Pulmonary artery endothelial cell (primary cell): ENCODE results near the gene DCC. TPM values are rescaled to one million over a fixed set of nuclear protein-coding genes. Genes with fewer than 3 reads are reported as not detected.
"Not testable (repeated sequence)": the region's sequence is repeated elsewhere in the genome, so short reads cannot be mapped to it uniquely, and the experiment has no call there.

Experiments used
- DNase-seq: peaks from one replicate; pipeline ENCODE4 v3.0.0-alpha.2; 2011; ENCODE audit warnings: low read depth, low spot score
- total RNA-seq: library from RNA; depleted of rRNA; stranded (reverse); fragments of >200 nt; gene quantifications from 2 replicates; pipeline ENCODE4 v1.2.3, GENCODE V29; 2014

The DCC gene
- total RNA-seq, 1 donor from 2014 or later = not detected

DNA sequence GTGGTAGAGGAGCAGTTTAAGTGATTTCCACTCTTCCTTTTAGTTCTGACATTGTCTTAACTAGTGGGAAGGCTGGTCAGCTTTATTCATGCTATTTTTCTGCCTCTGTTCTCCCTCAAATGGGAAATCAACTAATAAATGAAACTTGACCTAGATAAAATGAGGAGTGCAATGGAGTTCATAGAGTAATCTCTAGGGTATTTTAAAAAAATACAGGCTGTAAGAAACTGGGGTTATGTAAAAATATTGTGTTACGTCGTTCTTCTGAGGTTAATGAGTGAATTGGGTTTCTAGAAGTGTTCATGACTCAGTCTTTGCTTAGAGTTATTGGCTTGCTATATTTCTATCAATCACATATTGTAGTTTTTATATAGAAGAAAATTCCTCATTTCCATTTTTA lies 1150.0 kb downstream of the DCC start:
- DNase-seq = no peak

GRCh38 chr18:53496028-53496427 lies 1156.0 kb downstream of the DCC start:
- DNase-seq = no peak

GRCh38 chr18:53503914-53504441 lies 1164.0 kb downstream of the DCC start:
- DNase-seq = no peak

GRCh38 chr18:53508529-53508928 lies 1168.5 kb downstream of the DCC start:
- no peak for DNase-seq

- DNase-seq = no peak
Measured at GRCh38 chr18:53509886-53510285, 1169.9 kb downstream of the DCC start.

- not testable (repeated sequence) for DNase-seq
Measured at GRCh38 chr18:53511725-53512124, 1171.7 kb downstream of the DCC start.

DNA sequence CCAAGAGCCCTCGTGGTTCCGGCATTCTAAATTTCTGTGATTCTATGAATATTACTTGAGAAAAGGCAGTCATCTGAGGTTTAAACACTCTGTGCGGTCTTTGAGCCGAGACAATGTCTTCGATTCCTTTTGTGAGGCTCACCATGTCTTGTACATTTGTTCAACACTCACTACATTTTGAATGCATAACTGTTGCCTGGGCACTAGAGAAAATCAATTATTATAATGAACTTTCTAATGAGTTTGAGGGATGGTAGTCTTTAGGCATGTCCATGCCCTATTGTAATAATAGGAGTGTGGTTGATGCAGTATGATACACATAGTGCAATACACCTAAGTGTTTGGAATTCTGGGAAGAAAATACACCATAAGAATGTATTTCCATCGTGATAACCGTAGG lies 1181.1 kb downstream of the DCC start:
- no peak for DNase-seq

- DNase-seq = no peak
Measured at GRCh38 chr18:53526101-53526870, 1186.3 kb downstream of the DCC start.

DNA sequence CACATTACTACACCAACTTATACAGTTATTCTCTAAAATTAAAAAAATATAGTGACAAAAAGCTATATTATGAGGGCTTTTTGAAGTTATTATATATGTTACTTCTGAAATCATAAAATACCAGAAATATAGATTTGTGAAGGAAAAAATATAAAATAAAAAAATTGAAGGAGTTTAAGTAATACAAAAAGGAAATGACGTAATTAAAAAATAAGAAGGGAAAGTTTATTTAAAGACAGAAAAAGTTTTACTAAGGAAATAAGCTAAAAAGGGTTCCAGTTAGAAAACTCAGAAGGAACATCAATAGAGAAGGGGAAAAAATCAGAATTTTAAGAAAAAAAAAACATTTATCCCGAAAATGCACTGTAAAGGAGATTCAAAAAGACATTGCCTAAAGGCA lies 1187.4 kb downstream of the DCC start:
- no peak for DNase-seq

DNA sequence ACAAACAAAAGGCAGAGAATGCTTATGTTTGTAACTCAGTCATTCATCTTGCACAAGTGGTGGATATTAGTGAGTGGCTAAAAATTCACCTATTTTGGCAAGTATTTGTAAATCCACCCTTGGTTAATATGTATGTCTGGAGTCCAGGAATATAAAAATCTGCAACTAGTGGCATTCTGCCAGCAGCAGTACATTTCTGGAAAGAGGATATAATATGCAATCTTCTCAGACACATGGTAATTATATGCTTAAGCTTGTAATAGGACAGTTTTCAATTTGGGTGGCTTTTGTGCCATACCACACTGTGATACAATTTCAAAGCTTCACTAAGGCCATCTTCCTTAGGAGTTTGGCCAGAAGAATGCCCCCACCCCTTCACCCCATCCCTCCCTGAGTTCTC lies 1191.2 kb downstream of the DCC start:
- DNase-seq = no peak

GRCh38 chr18:53531896-53532295 lies 1191.9 kb downstream of the DCC start:
- no peak for DNase-seq

DNA sequence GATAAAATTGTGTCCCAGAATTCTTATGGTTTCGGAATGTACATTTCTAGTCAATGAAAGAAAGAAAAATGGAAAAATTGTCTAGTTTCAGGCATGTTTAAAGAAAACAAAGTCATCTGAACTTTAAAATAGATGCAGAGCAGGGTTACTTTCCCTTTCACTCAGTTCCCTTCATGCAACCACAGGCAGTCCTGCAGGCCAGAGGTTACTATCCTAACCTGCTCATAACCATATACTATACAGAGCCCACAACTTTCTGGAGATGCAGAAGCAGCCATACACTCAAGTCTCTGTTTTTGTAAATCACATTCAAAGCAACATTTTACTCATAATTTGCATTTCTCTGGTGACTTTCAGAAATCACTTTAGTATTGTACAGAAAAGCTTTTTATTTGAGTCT lies 1194.2 kb downstream of the DCC start:
- no peak for DNase-seq

GRCh38 chr18:53534695-53535094 lies 1194.7 kb downstream of the DCC start:
- DNase-seq = no peak

- no peak for DNase-seq
Measured at GRCh38 chr18:53536908-53537307, 1196.9 kb downstream of the DCC start.

DNA sequence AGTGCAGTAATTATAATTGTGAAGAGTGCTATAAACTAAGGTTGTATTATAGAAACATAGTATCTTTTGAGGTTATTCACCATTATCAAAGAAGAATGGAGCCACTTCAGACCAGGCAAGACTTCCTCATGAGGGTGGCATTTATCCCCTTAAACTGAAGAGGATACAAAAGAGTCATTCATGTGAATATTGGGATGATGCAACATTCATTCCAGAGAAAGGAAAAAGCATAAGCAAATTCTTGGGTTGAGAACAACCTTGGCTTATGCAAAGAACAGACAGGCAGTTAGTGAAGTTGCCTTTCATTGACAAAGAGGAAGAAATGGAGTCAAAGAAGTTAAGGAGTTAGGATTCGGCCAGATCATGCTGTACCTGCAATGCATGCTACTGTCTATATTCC lies 1201.9 kb downstream of the DCC start:
- no peak for DNase-seq

DNA sequence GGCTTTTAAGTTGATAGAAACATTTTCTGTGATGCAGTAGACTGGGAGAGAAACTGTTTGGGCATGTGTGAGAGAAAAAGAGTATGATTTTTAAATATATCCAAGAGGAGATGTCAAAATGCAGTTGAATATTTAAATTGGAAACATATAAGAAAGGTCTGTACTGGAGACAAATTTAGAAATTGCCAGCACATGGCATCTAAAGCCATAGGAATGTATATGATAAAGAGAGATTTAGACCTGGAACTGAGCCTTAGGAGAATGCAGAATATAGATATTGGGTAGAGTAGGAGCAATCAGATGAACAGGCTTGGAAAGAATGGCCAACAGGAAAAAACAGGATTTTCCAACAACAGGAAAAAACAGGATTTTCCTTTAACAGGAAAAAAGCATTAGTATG lies 1203.7 kb downstream of the DCC start:
- DNase-seq = no peak

DNA sequence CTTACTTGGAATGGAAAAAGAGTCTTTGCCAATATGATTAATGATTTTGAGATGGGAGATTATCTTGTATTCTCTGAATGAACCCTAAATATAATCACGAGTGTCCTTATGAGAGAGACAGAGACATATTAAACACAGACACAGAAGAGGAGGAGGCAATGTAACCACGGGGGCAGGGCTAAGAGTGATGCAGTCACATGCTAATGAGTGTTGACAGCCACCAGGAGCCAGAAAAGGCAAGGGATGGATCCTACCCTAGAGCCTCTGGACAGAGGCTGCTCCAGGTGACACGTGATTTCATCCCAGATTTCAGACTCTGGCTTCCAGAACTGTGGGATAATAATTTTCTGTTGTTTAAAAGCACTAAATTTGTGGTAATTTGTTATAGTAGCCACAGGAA lies 1204.9 kb downstream of the DCC start:
- no peak for DNase-seq

- DNase-seq = no peak
Measured at GRCh38 chr18:53551868-53552426, 1212.0 kb downstream of the DCC start.

- DNase-seq = no peak
Measured at GRCh38 chr18:53553030-53553429, 1213.0 kb downstream of the DCC start.

DNA sequence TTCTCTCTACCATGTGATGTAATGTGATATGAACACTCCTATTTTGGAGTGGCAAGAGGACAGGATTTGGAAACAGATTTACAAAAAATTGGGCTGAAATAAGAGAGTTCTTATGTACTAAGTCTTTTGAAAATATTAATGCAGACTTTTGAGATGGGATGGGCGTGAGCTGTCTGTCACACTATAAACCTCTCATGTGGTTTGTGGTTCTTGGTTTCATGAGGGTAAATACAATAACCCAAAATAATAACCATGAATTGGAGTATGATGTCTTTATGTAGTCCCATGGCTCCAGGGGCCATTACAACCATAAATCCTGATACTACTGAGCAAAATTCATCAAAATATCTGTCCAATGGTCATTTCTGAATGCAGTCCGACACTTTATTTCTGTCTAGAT lies 1216.5 kb downstream of the DCC start:
- no peak for DNase-seq

- no peak for DNase-seq
Measured at GRCh38 chr18:53560546-53560945, 1220.5 kb downstream of the DCC start.

DNA sequence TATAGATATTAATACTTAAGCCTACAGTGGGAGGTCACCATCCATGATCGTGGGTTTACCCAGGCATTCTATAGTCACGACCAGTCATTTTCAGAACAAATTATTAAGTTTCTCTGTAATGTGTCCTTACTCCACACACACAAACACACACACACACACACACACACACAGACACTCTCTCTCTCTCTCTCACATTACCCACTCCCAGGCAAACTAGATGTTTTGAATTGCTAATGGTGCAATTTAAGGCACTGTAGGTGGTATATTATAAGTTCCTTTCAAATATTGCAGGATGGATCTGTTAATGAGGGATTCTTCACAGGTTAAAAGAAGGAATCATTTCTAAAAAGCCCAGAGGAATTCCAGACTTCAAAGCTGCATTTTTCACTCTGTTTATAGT lies 1226.6 kb downstream of the DCC start:
- DNase-seq = no peak

- DNase-seq = no peak
Measured at GRCh38 chr18:53567929-53568574, 1228.1 kb downstream of the DCC start.
